Karpas-422 (cell line): Measurements from ENCODE around the gene LIPH. TPM values are rescaled to one million over a fixed set of nuclear protein-coding genes. Genes with fewer than 3 reads are reported as not detected.

Experiments
- DNase-seq: peaks from one replicate; pipeline ENCODE4 v3.0.0-alpha.2; 2015
- H2AFZ ChIP-seq: fragments of 200-600 bp; sonication (generic); 2 replicates; pipeline ENCODE4 v1.6.1; 2014; ENCODE audit warnings: antibody characterized with exemption, low read length, mixed read lengths
- H3K27ac ChIP-seq: fragments of 200-600 bp; sonication (generic); 2 replicates; pipeline ENCODE4 v1.5.1; 2014; ENCODE audit warnings: mild to moderate bottlenecking, low read length, moderate library complexity
- H3K27me3 ChIP-seq: fragments of 200-600 bp; sonication (generic); 2 replicates; pipeline ENCODE4 v1.6.1; 2014; ENCODE audit warnings: low read length, mixed read lengths
- H3K36me3 ChIP-seq: fragments of 200-600 bp; sonication (generic); 2 replicates; pipeline ENCODE4 v1.6.1; 2014; ENCODE audit warnings: low read length, mixed read lengths; ENCODE audit not compliant: insufficient read depth
- H3K4me1 ChIP-seq: fragments of 200-600 bp; sonication (generic); 2 replicates; pipeline ENCODE4 v1.6.1; 2014; ENCODE audit warnings: mild to moderate bottlenecking, low read length, mixed read lengths
- H3K4me2 ChIP-seq: fragments of 200-600 bp; sonication (generic); 2 replicates; pipeline ENCODE4 v1.6.1; 2014; ENCODE audit warnings: low read length, low read depth, mild to moderate bottlenecking; ENCODE audit not compliant: poor library complexity, severe bottlenecking
- H3K4me3 ChIP-seq: fragments of 200-600 bp; sonication (generic); 2 replicates; pipeline ENCODE4 v1.5.1; 2014; ENCODE audit warnings: mild to moderate bottlenecking, antibody characterized with exemption, low read length, mixed read lengths
- H3K79me2 ChIP-seq: fragments of 200-600 bp; sonication (generic); 2 replicates; pipeline ENCODE4 v1.6.1; 2014; ENCODE audit warnings: mild to moderate bottlenecking, low read length, mixed read lengths
- H3K9ac ChIP-seq: fragments of 200-600 bp; sonication (generic); 2 replicates; pipeline ENCODE4 v1.6.0; 2014; ENCODE audit warnings: low read length
- H3K9me2 ChIP-seq: fragments of 200-600 bp; sonication (generic), shearing (Covaris generic); replicated peaks from 2 replicates; pipeline ENCODE4 v1.6.0; 2014; ENCODE audit warnings: mild to moderate bottlenecking, low read length, moderate library complexity; ENCODE audit not compliant: insufficient read depth
- H3K9me3 ChIP-seq: fragments of 300-700, 200-600 bp; sonication (generic); 2 replicates; pipeline ENCODE4 v1.6.1; 2014; ENCODE audit warnings: low read length, mixed read lengths
- H4K20me1 ChIP-seq: fragments of 200-600 bp; sonication (generic); 2 replicates; pipeline ENCODE4 v1.6.1; 2014; ENCODE audit warnings: mild to moderate bottlenecking, antibody characterized with exemption, low read length, low read depth; ENCODE audit not compliant: insufficient read depth
- total RNA-seq: library from RNA; depleted of rRNA; stranded (reverse); fragments of >200 nt; shearing (Covaris generic); gene quantifications from 2 replicates; pipeline ENCODE4 v1.2.3, GENCODE V29; 2014; ENCODE audit warnings: low replicate concordance; rRNA removed

LIPH gene
- total RNA-seq: not detected in 2 replicates

DNA sequence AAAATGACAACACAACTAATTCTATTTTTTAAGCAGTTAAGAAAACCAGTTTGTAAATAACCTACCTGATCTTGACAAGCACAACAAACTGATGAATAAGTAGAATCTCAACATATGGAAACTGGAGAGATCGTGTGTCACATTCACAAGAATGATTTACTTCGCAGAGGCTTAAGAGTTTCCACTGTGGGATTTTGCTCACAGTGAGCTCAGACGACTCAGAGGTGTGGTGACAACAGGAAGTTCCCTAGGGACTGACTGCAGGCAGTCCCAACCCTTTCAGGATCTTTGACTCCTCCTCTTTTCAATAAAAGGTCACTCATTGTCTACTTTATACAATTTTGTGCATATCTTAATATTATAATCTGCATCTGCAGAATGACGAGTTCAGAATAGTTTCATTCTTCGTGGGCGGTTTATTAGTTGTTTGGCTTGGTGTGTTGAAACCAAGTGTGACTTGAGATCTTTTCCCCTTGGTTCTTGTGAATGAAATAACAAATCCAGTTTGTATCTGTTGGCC, at the start of gene LIPH:
Gene LIPH (minus strand): TSS at position 231 of the 520 bp plus-strand sequence. CDS start 117 bp downstream, at position 114.
- no peak for DNase-seq
- Histone ChIP-seq H4K20me1 (no peaks in the 10 kb centered on the region), H3K4me1 (no peaks in the 10 kb centered on the region), H3K27me3 (no peaks in the 10 kb centered on the region), H3K9me2 (no peaks in the 10 kb centered on the region), H3K27ac (no peak within 1 kb of the TSS), H3K4me3 (no peak within 1 kb of the TSS), H3K36me3 (no peaks in the 10 kb centered on the region), H3K4me2 (no peak within 1 kb of the TSS), H3K9ac (no peak within 1 kb of the TSS), H3K9me3 (no peaks in the 10 kb centered on the region), H2AFZ (no peak within 1 kb of the TSS), H3K79me2 (no peaks in the 10 kb centered on the region)

DNA sequence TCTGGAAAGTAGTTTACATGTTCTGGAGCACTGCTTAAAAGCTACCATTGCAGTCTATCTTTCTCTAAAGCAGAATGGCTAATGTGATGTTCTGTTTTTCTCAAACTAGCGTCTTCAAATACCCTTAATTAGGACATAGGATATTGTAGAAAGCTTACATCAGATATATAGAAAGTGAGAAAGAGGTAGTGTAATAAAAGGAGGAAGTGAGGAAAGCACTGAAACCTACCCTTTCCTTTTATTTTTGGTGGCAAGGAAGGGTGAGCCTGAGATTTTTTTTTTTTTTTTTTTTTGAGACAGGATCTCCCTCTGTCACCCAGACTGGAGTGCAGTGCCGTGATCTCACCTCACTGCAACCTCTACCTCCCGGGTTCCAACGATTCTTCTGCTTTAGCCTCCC, 43.1 kb upstream of the LIPH start:
- Histone ChIP-seq H4K20me1 (no peaks in the 10 kb centered on the region), H3K79me2 (peaks cover 65% of the 10 kb centered on the region), H3K9me2 (no peaks in the 10 kb centered on the region), H3K27me3 (no peaks in the 10 kb centered on the region), H3K27ac (peak overlapping the region; percentile 82), H3K4me2 (peak overlapping the region; percentile 58), H2AFZ (no peak overlapping the region), H3K36me3 (peaks cover 25% of the 10 kb centered on the region; the same call in 1 of the 2 replicates), H3K9ac (peak overlapping the region; percentile 13; the same call in 1 of the 2 replicates), H3K4me1 (peaks cover 15% of the 10 kb centered on the region), H3K9me3 (no peaks in the 10 kb centered on the region), H3K4me3 (peak overlapping the region; percentile 9; the same call in 1 of the 2 replicates)
- peak; percentile 85 for DNase-seq

- Histone ChIP-seq H3K36me3 (peaks cover 14% of the 10 kb centered on the region; the same call in 1 of the 2 replicates), H3K27ac (no peak overlapping the region), H2AFZ (no peak overlapping the region), H3K9me2 (no peaks in the 10 kb centered on the region), H3K4me1 (peaks cover 16% of the 10 kb centered on the region), H4K20me1 (no peaks in the 10 kb centered on the region), H3K9me3 (no peaks in the 10 kb centered on the region), H3K9ac (no peak overlapping the region), H3K79me2 (peaks cover 63% of the 10 kb centered on the region), H3K27me3 (no peaks in the 10 kb centered on the region), H3K4me3 (no peak overlapping the region), H3K4me2 (no peak overlapping the region)
- DNase-seq: no peak
Measured at GRCh38 chr3:185594073-185594472, 41.7 kb upstream of the LIPH start.

GRCh38 chr3:185586686-185587039, 34.3 kb upstream of the LIPH start:
- no peaks in the 10 kb centered on the region for H3K9me3 ChIP-seq
- peak overlapping the region; percentile 78 for H3K4me3 ChIP-seq
- H3K4me1 ChIP-seq: peaks cover 27% of the 10 kb centered on the region
- H3K27ac ChIP-seq: no peak overlapping the region
- H2AFZ ChIP-seq: no peak overlapping the region
- H4K20me1 ChIP-seq: peaks cover 6% of the 10 kb centered on the region; the same call in 1 of the 2 replicates
- DNase-seq: no peak
- H3K79me2 ChIP-seq: peaks cover 32% of the 10 kb centered on the region
- no peaks in the 10 kb centered on the region for H3K27me3 ChIP-seq
- no peaks in the 10 kb centered on the region for H3K9me2 ChIP-seq
- peaks cover 1% of the 10 kb centered on the region; the same call in 1 of the 2 replicates for H3K36me3 ChIP-seq
- peak overlapping the region; percentile 92 for H3K9ac ChIP-seq
- peak overlapping the region; percentile 85 for H3K4me2 ChIP-seq

GRCh38 chr3:185585859-185586685, 33.7 kb upstream of the LIPH start, which contains the start of gene SENP2:
TSS of gene SENP2 (plus strand) at chr3:185586295. CDS start at chr3:185586414, 119 bp downstream.
- Histone ChIP-seq H4K20me1 (peaks cover 6% of the 10 kb centered on the region; the same call in 1 of the 2 replicates), H3K79me2 (peaks cover 31% of the 10 kb centered on the region), H3K36me3 (no peaks in the 10 kb centered on the region), H3K27ac (peak within 1 kb of the TSS; percentile 57; the same call in 1 of the 2 replicates), H3K27me3 (no peaks in the 10 kb centered on the region), H3K9ac (peak within 1 kb of the TSS; percentile 92), H2AFZ (peak within 1 kb of the TSS; percentile 86), H3K9me2 (no peaks in the 10 kb centered on the region), H3K4me3 (peak within 1 kb of the TSS; percentile 78), H3K4me1 (peaks cover 27% of the 10 kb centered on the region), H3K9me3 (no peaks in the 10 kb centered on the region), H3K4me2 (peak within 1 kb of the TSS; percentile 91)
- peak; percentile 100 for DNase-seq

DNA sequence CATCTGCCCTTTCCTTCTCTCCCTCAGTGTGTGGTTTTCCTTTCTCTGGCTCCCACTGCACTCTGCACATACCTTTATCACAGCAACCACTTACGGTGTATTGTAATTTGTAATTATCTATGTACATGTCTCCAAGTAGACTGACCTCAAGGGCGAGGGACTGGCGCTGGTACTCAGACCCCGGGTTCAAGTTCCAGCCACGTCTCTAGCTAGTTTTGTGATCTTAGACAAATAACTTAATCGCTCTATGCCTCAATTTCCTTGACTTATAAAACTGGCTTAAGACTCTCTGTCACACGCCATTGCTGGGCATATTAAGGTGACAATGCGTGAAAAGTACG, 33.1 kb upstream of the LIPH start:
- Histone ChIP-seq H3K27me3 (no peaks in the 10 kb centered on the region), H4K20me1 (peaks cover 6% of the 10 kb centered on the region; the same call in 1 of the 2 replicates), H3K9me3 (no peaks in the 10 kb centered on the region), H3K4me2 (peak overlapping the region; percentile 91), H3K79me2 (peaks cover 31% of the 10 kb centered on the region), H3K9ac (peak overlapping the region; percentile 70), H3K27ac (peak overlapping the region; percentile 57; the same call in 1 of the 2 replicates), H3K36me3 (no peaks in the 10 kb centered on the region), H2AFZ (peak overlapping the region; percentile 86), H3K9me2 (no peaks in the 10 kb centered on the region), H3K4me1 (peaks cover 27% of the 10 kb centered on the region), H3K4me3 (peak overlapping the region; percentile 66)
- no peak for DNase-seq

GRCh38 chr3:185584686-185585085, 32.3 kb upstream of the LIPH start:
- Histone ChIP-seq H4K20me1 (peaks cover 6% of the 10 kb centered on the region; the same call in 1 of the 2 replicates), H3K36me3 (no peaks in the 10 kb centered on the region), H3K9ac (no peak overlapping the region), H3K9me3 (no peaks in the 10 kb centered on the region), H2AFZ (peak overlapping the region; percentile 86; the same call in 1 of the 2 replicates), H3K79me2 (peaks cover 28% of the 10 kb centered on the region), H3K9me2 (no peaks in the 10 kb centered on the region), H3K4me3 (no peak overlapping the region), H3K27me3 (no peaks in the 10 kb centered on the region), H3K4me1 (peaks cover 27% of the 10 kb centered on the region), H3K27ac (no peak overlapping the region), H3K4me2 (peak overlapping the region; percentile 91)
- no peak for DNase-seq

- no peak for DNase-seq
- Histone ChIP-seq H2AFZ (no peak overlapping the region), H3K4me1 (peaks cover 23% of the 10 kb centered on the region), H3K4me3 (no peak overlapping the region), H3K79me2 (peaks cover 20% of the 10 kb centered on the region), H3K9me3 (no peaks in the 10 kb centered on the region), H3K9me2 (no peaks in the 10 kb centered on the region), H3K27ac (no peak overlapping the region), H3K36me3 (no peaks in the 10 kb centered on the region), H3K27me3 (no peaks in the 10 kb centered on the region), H3K4me2 (no peak overlapping the region), H4K20me1 (peaks cover 6% of the 10 kb centered on the region; the same call in 1 of the 2 replicates), H3K9ac (no peak overlapping the region)
Measured at GRCh38 chr3:185583925-185584324, 31.5 kb upstream of the LIPH start.
